ENCODE results near the gene XPOT. TPM values are rescaled to one million over a fixed set of nuclear protein-coding genes. Genes with fewer than 3 reads are reported as not detected.

XPOT gene
- total and polyA plus RNA-seq, 5 donors: 8.9 to 33.3 (median 25.9) TPM

GRCh38 chr12:64427988-64428387 is 23.8 kb downstream of the XPOT start:
- intact Hi-C loops (cut with DNase I): loop anchor here in 2 of 4 donors (10.0 kb wide), 2 partner anchors 57 to 67 kb away; no protein-coding TSS in a partner anchor
- WGBS: 26% methylated on average over 1 of the region's 1 CpG

GRCh38 chr12:64428956-64429355 is 24.8 kb downstream of the XPOT start:
- DNase-seq (no peak), ATAC-seq (no peak)
- intact Hi-C loops (cut with DNase I): loop anchor here in 2 of 4 donors (10.0 kb wide), 2 partner anchors 56 to 66 kb away; no protein-coding TSS in a partner anchor
- WGBS: 92% methylated on average over 4 of the region's 4 CpGs
- no peaks in the 10 kb centered on the region for H3K9me3 ChIP-seq (ENCODE audit: control insufficient read depth, low read length)
- no peak overlapping the region for H3K4me3 ChIP-seq (ENCODE audit: low read length)
- H3K4me1 ChIP-seq (ENCODE audit: control insufficient read depth, insufficient read depth, low read length): no peaks in the 10 kb centered on the region
- no peak overlapping the region for H3K27ac ChIP-seq (ENCODE audit: low read length)
- H3K27me3 ChIP-seq (ENCODE audit: control insufficient read depth, insufficient read depth): no peaks in the 10 kb centered on the region

More at GRCh38 chr12:64427988-64428387, 23.8 kb downstream of the XPOT start:
- DNase-seq (no peak), ATAC-seq (no peak)
- Histone ChIP-seq H3K4me3 (ENCODE audit: low read length) (no peak overlapping the region), H3K4me1 (ENCODE audit: control insufficient read depth, insufficient read depth, low read length) (no peaks in the 10 kb centered on the region), H3K27ac (ENCODE audit: low read length) (no peak overlapping the region), H3K9me3 (ENCODE audit: control insufficient read depth, low read length) (no peaks in the 10 kb centered on the region), H3K27me3 (ENCODE audit: control insufficient read depth, insufficient read depth) (no peaks in the 10 kb centered on the region)

- H3K9me3 ChIP-seq (ENCODE audit: control insufficient read depth, low read length): no peaks in the 10 kb centered on the region
- H3K27me3 ChIP-seq (ENCODE audit: control insufficient read depth, insufficient read depth): no peaks in the 10 kb centered on the region
- no peaks in the 10 kb centered on the region for H3K4me1 ChIP-seq (ENCODE audit: control insufficient read depth, insufficient read depth, low read length)
- DNase-seq (no peak), ATAC-seq (no peak)
- H3K27ac ChIP-seq (ENCODE audit: low read length): no peak overlapping the region
- intact Hi-C loops (cut with DNase I): no loop called here
- no peak overlapping the region for H3K4me3 ChIP-seq (ENCODE audit: low read length)
- WGBS: 72% methylated on average over 2 of the region's 2 CpGs
Observed at GRCh38 chr12:64430886-64431285, 26.7 kb downstream of the XPOT start.

GRCh38 chr12:64431791-64432190 is 27.6 kb downstream of the XPOT start:
- WGBS: 95% methylated on average over 4 of the region's 4 CpGs
- ATAC-seq (no peak), DNase-seq (no peak)
- H3K4me1 ChIP-seq (ENCODE audit: control insufficient read depth, insufficient read depth, low read length): no peaks in the 10 kb centered on the region
- intact Hi-C loops (cut with DNase I): no loop called here
- no peak overlapping the region for H3K4me3 ChIP-seq (ENCODE audit: low read length)
- H3K9me3 ChIP-seq (ENCODE audit: control insufficient read depth, low read length): no peaks in the 10 kb centered on the region
- no peak overlapping the region for H3K27ac ChIP-seq (ENCODE audit: low read length)
- no peaks in the 10 kb centered on the region for H3K27me3 ChIP-seq (ENCODE audit: control insufficient read depth, insufficient read depth)

- H3K27me3 ChIP-seq (ENCODE audit: control insufficient read depth, insufficient read depth): no peaks in the 10 kb centered on the region
- no peak overlapping the region for H3K4me3 ChIP-seq (ENCODE audit: low read length)
- H3K4me1 ChIP-seq (ENCODE audit: control insufficient read depth, insufficient read depth, low read length): no peaks in the 10 kb centered on the region
- no peak for DNase-seq
- ATAC-seq: no peak
- intact Hi-C loops (cut with DNase I): no loop called here
- WGBS: 95% methylated on average over 5 of the region's 5 CpGs
- H3K27ac ChIP-seq (ENCODE audit: low read length): no peak overlapping the region
- H3K9me3 ChIP-seq (ENCODE audit: control insufficient read depth, low read length): no peaks in the 10 kb centered on the region
Observed at GRCh38 chr12:64433915-64434314, 29.7 kb downstream of the XPOT start.

- DNase-seq (no peak), ATAC-seq (no peak)
- no peak overlapping the region for H3K27ac ChIP-seq (ENCODE audit: low read length)
- no peak overlapping the region for H3K4me3 ChIP-seq (ENCODE audit: low read length)
- no peaks in the 10 kb centered on the region for H3K27me3 ChIP-seq (ENCODE audit: control insufficient read depth, insufficient read depth)
- H3K9me3 ChIP-seq (ENCODE audit: control insufficient read depth, low read length): no peaks in the 10 kb centered on the region
- WGBS: 97% methylated on average over 1 of the region's 1 CpG
- H3K4me1 ChIP-seq (ENCODE audit: control insufficient read depth, insufficient read depth, low read length): no peaks in the 10 kb centered on the region
- intact Hi-C loops (cut with DNase I): no loop called here
Observed at GRCh38 chr12:64440100-64440499, 35.9 kb downstream of the XPOT start.

GRCh38 chr12:64445490-64445889 is 41.3 kb downstream of the XPOT start:
- 92% methylated on average over 2 of the region's 2 CpGs for WGBS
- intact Hi-C loops (cut with DNase I): no loop called here
- no peaks in the 10 kb centered on the region for H3K27me3 ChIP-seq (ENCODE audit: control insufficient read depth, insufficient read depth)
- H3K27ac ChIP-seq (ENCODE audit: low read length): no peak overlapping the region
- DNase-seq (no peak), ATAC-seq (no peak)
- H3K4me1 ChIP-seq (ENCODE audit: control insufficient read depth, insufficient read depth, low read length): no peaks in the 10 kb centered on the region
- H3K4me3 ChIP-seq (ENCODE audit: low read length): no peak overlapping the region
- H3K9me3 ChIP-seq (ENCODE audit: control insufficient read depth, low read length): no peaks in the 10 kb centered on the region

- no peak overlapping the region for H3K4me3 ChIP-seq (ENCODE audit: low read length)
- no peak for ATAC-seq
- H3K27ac ChIP-seq (ENCODE audit: low read length): no peak overlapping the region
- no peaks in the 10 kb centered on the region for H3K9me3 ChIP-seq (ENCODE audit: control insufficient read depth, low read length)
- intact Hi-C loops (cut with DNase I): no loop called here
- 87% methylated on average over 1 of the region's 1 CpG for WGBS
- no peaks in the 10 kb centered on the region for H3K4me1 ChIP-seq (ENCODE audit: control insufficient read depth, insufficient read depth, low read length)
- no peaks in the 10 kb centered on the region for H3K27me3 ChIP-seq (ENCODE audit: control insufficient read depth, insufficient read depth)
- no peak for DNase-seq
Observed at GRCh38 chr12:64446295-64446694, 42.1 kb downstream of the XPOT start.

GRCh38 chr12:64450057-64450640 is 46.0 kb downstream of the XPOT start:
- DNase-seq: no peak
- WGBS: 91% methylated on average over 2 of the region's 2 CpGs

GRCh38 chr12:64450711-64451486 is 46.7 kb downstream of the XPOT start:
- intact Hi-C loops (cut with DNase I): no loop called here
- Histone ChIP-seq H3K27me3 (ENCODE audit: control insufficient read depth, insufficient read depth) (no peaks in the 10 kb centered on the region), H3K4me3 (ENCODE audit: low read length) (peak overlapping the region; percentile 92), H3K27ac (ENCODE audit: low read length) (no peak overlapping the region), H3K4me1 (ENCODE audit: control insufficient read depth, insufficient read depth, low read length) (no peaks in the 10 kb centered on the region), H3K9me3 (ENCODE audit: control insufficient read depth, low read length) (no peaks in the 10 kb centered on the region)
- no peak for DNase-seq
- no peak for ATAC-seq
- WGBS: 14% methylated on average over 8 of the region's 8 CpGs

More at GRCh38 chr12:64450057-64450640, 46.0 kb downstream of the XPOT start:
- Histone ChIP-seq H3K9me3 (ENCODE audit: control insufficient read depth, low read length) (no peaks in the 10 kb centered on the region), H3K4me3 (ENCODE audit: low read length) (no peak overlapping the region), H3K27me3 (ENCODE audit: control insufficient read depth, insufficient read depth) (no peaks in the 10 kb centered on the region), H3K27ac (ENCODE audit: low read length) (no peak overlapping the region), H3K4me1 (ENCODE audit: control insufficient read depth, insufficient read depth, low read length) (no peaks in the 10 kb centered on the region)
- intact Hi-C loops (cut with DNase I): no loop called here
- ATAC-seq: no peak

GRCh38 chr12:64451687-64452558 is 47.7 kb downstream of the XPOT start, which contains the start of gene TBK1:
TBK1 (plus strand) TSS chr12:64452120; CDS start chr12:64455871, 3,751 bp downstream.
- Histone ChIP-seq H3K27ac (ENCODE audit: low read length) (peak within 1 kb of the TSS; percentile 95), H3K4me1 (ENCODE audit: control insufficient read depth, insufficient read depth, low read length) (no peaks in the 10 kb centered on the region), H3K9me3 (ENCODE audit: control insufficient read depth, low read length) (no peaks in the 10 kb centered on the region), H3K4me3 (ENCODE audit: low read length) (peak within 1 kb of the TSS; percentile 92), H3K27me3 (ENCODE audit: control insufficient read depth, insufficient read depth) (no peaks in the 10 kb centered on the region)
- WGBS: under 1% methylated on average over 94 of the region's 94 CpGs
- ATAC-seq (peak; percentile 97 to 98), DNase-seq (peak; percentile 92 to 97 (median 96))
- intact Hi-C loops (cut with DNase I): no loop called here
